SK-N-MC (cell line): ENCODE measurements around the gene AK2.

Experiments
- EZH2 ChIP-seq: fragments of 200-600 bp; sonication (generic); IDR thresholded peaks from one replicate; pipeline ENCODE4 v1.6.1; 2017; ENCODE audit warnings: antibody characterized with exemption
- FOXP2 ChIP-seq: optimal IDR thresholded peaks from 2 replicates; pipeline ENCODE3; 2011; ENCODE audit warnings: mild to moderate bottlenecking, moderate library complexity; ENCODE audit not compliant: insufficient read depth; ENCODE audit errors: extremely low read length, control extremely low read depth
- POLR2AphosphoS5 ChIP-seq: IDR thresholded peaks from 2 replicates; pipeline ENCODE4 v1.6.1; 2012; ENCODE audit warnings: mild to moderate bottlenecking, low read depth, low read length, borderline replicate concordance

DNA sequence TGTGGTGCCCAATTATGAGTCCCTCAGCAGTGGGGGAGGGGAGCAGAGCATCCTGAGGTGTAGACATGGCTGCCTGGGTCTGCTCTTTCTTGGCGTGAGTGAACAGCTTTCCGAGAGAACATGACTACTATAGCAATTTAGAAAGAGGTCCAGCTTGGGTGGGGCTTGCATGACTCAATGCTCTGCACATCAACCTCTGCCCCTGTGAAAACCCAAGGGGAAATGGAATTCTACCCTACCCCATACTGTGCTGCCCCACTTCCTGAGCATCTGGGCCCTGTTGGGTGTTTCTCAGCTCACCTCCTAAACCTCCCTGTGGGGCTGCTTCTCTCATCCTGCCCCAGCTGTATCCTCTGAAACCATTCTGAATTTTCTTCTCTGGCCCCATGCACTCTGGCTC lies 36.0 kb upstream of the AK2 start:
- no peak for TF ChIP-seq EZH2
- no peak for TF ChIP-seq POLR2AphosphoS5
- no peak for TF ChIP-seq FOXP2
